ENCODE data around the gene TTC8. TPM values are rescaled to one million over a fixed set of nuclear protein-coding genes. Genes with fewer than 3 reads are reported as not detected.
"Not testable (repeated sequence)": the region's sequence is repeated elsewhere in the genome, so short reads cannot be mapped to it uniquely, and the experiment has no call there.

Gene TTC8
- polyA plus RNA-seq, 3 donors = 2.3 to 3.7 (median 2.7) TPM

DNA sequence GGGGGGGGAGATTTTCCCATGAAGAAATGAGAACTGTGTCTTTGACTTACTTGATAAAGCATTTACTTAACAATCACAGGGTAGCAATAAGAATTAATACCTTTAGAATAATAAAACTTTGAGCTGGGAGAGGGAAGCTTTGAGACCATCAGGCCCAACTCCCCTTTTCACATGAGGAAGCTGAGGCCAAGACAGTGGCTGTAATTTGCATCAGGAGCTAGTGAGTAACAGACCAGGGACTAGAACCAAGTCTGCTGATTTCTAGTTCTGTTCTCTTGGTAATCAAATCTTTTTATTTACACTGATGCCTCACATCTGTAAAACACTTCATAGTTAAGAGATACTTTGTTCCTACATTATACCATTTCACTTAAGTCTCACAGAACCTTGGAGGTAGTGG is 28.7 kb downstream of the TTC8 start:
- Histone ChIP-seq H3K4me1 (ENCODE audit: control insufficient read depth in 1 of 2, insufficient read depth in 2 of 2, low read length in 2 of 2) (peaks cover 0 to 4% of the 10 kb centered on the region in 2 donors), H3K4me3 (replicated peaks in 1 of 3; ENCODE audit: low read depth in 2 of 3, low read length in 3 of 3) (no peak overlapping the region), H3K4me2 (replicated peaks; ENCODE audit: extremely low read depth, low read length, poor library complexity, severe bottlenecking) (no peak overlapping the region), H3K9ac (ENCODE audit: insufficient read depth, low read length, poor library complexity, severe bottlenecking) (no peak overlapping the region), H3K9me3 (replicated peaks in 1 of 2; ENCODE audit: control insufficient read depth in 1 of 2, insufficient read depth in 1 of 2, low read length in 2 of 2) (no peaks in the 10 kb centered on the region), H4K20me1 (ENCODE audit: insufficient read depth, low read length) (no peaks in the 10 kb centered on the region), H3K36me3 (replicated peaks in 1 of 2; ENCODE audit: control insufficient read depth in 1 of 2, insufficient read depth in 2 of 2, low read length in 2 of 2) (no peaks in the 10 kb centered on the region), H3K27ac (ENCODE audit: low read depth in 1 of 2, low read length in 2 of 2) (no peak overlapping the region), H2AFZ (ENCODE audit: insufficient read depth, low read depth, low read length, poor library complexity, severe bottlenecking) (no peak overlapping the region), H3K27me3 (ENCODE audit: control insufficient read depth in 2 of 2, insufficient read depth in 2 of 2, low read length in 2 of 2) (no peaks in the 10 kb centered on the region), H3K79me2 (ENCODE audit: insufficient read depth, low read length) (no peaks in the 10 kb centered on the region)
- Mint-ChIP-seq H3K4me1 (peaks cover 4% of the 10 kb centered on the region), H3K27me3 (ENCODE audit: low read depth in 3 of 3) (no peaks in the 10 kb centered on the region), H3K9me3 (no peaks in the 10 kb centered on the region), H3K4me3 (no peak overlapping the region), H3K27ac (no peak overlapping the region), H3K36me3 (no peaks in the 10 kb centered on the region)
- DNase-seq = no peak
- intact Hi-C loops (cut with micrococcal nuclease) = no loop called here
- TF ChIP-seq, protein P1, sequence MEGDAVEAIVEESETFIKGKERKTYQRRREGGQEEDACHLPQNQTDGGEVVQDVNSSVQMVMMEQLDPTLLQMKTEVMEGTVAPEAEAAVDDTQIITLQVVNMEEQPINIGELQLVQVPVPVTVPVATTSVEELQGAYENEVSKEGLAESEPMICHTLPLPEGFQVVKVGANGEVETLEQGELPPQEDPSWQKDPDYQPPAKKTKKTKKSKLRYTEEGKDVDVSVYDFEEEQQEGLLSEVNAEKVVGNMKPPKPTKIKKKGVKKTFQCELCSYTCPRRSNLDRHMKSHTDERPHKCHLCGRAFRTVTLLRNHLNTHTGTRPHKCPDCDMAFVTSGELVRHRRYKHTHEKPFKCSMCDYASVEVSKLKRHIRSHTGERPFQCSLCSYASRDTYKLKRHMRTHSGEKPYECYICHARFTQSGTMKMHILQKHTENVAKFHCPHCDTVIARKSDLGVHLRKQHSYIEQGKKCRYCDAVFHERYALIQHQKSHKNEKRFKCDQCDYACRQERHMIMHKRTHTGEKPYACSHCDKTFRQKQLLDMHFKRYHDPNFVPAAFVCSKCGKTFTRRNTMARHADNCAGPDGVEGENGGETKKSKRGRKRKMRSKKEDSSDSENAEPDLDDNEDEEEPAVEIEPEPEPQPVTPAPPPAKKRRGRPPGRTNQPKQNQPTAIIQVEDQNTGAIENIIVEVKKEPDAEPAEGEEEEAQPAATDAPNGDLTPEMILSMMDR (IDR thresholded peaks at IDR 0.05) = no peak

DNA sequence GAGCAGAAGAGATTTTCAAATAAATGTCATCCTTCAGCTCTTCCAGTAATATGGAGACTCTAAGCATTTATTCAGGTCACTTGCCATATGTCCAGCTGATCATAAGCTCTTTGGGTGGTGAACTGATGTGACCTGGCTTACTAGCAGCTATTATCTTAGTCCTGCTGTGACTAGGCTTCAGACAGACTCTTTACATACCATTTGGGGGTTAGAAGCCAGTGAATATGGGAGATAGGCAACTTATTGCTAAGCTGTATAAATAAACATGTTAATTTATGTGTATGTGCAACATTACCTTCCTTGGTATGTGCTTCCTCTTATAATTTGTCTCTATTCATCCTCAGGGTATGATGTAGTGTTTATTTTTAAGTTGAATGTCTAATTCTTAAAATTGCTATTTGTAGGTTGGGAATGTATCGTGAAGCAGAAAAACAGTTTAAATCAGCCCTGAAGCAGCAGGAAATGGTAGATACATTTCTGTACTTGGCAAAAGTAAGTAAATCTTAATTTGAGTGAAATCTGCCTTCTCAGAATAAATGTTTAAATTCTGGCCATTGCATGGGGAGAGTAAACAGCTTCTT is 32.4 kb downstream of the TTC8 start:
- Histone ChIP-seq H3K9ac (ENCODE audit: insufficient read depth, low read length, poor library complexity, severe bottlenecking) (no peak overlapping the region), H2AFZ (ENCODE audit: insufficient read depth, low read depth, low read length, poor library complexity, severe bottlenecking) (no peak overlapping the region), H3K79me2 (ENCODE audit: insufficient read depth, low read length) (no peaks in the 10 kb centered on the region), H3K36me3 (replicated peaks in 1 of 2; ENCODE audit: control insufficient read depth in 1 of 2, insufficient read depth in 2 of 2, low read length in 2 of 2) (no peaks in the 10 kb centered on the region), H3K4me2 (replicated peaks; ENCODE audit: extremely low read depth, low read length, poor library complexity, severe bottlenecking) (no peak overlapping the region), H4K20me1 (ENCODE audit: insufficient read depth, low read length) (no peaks in the 10 kb centered on the region), H3K27ac (ENCODE audit: low read depth in 1 of 2, low read length in 2 of 2) (no peak overlapping the region), H3K27me3 (ENCODE audit: control insufficient read depth in 2 of 2, insufficient read depth in 2 of 2, low read length in 2 of 2) (no peaks in the 10 kb centered on the region), H3K4me1 (ENCODE audit: control insufficient read depth in 1 of 2, insufficient read depth in 2 of 2, low read length in 2 of 2) (no peaks in the 10 kb centered on the region), H3K4me3 (replicated peaks in 1 of 3; ENCODE audit: low read depth in 2 of 3, low read length in 3 of 3) (no peak overlapping the region), H3K9me3 (replicated peaks in 1 of 2; ENCODE audit: control insufficient read depth in 1 of 2, insufficient read depth in 1 of 2, low read length in 2 of 2) (no peaks in the 10 kb centered on the region)
- no peaks in the 10 kb centered on the region for H3K4me1 Mint-ChIP-seq
- WGBS (ENCODE audit: insufficient coverage) = 100% methylated on average over 1 of the region's 1 CpG
- intact Hi-C loops (cut with micrococcal nuclease) = no loop called here
- no peak overlapping the region for H3K27ac Mint-ChIP-seq
- no peak overlapping the region for H3K4me3 Mint-ChIP-seq
- peaks cover 0 to 8% of the 10 kb centered on the region in 2 donors for H3K36me3 Mint-ChIP-seq
- no peaks in the 10 kb centered on the region for H3K27me3 Mint-ChIP-seq (ENCODE audit: low read depth in 3 of 3)
- peaks cover 0 to 3% (median 0%) of the 10 kb centered on the region in 7 donors for H3K9me3 Mint-ChIP-seq
- no peak for DNase-seq
- TF ChIP-seq, protein P1 (IDR thresholded peaks at IDR 0.05) = no peak

DNA sequence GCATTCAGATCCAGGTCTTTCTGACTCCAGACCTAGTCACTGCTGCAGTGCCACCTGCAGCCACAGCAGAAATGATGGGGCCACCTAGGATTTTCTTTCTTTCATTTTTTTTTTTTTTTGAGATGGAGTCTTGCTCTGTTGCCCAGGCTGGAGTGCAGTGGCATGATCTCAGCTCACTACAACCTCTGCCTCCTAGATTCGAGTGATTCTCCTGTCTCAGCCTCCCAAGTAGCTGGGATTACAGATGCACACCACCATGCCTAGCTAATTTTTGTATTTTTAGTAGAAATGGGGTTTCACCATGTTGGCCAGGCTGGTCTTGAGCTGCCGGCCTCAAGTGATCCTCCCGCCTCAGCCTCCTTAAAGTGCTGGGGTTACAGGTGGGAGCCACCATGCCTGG is 33.4 kb downstream of the TTC8 start:
- DNase-seq; H4K20me1 ChIP-seq (ENCODE audit: insufficient read depth, low read length); H2AFZ ChIP-seq (ENCODE audit: insufficient read depth, low read depth, low read length, poor library complexity, severe bottlenecking); H3K9me3 Mint-ChIP-seq; H3K4me3 ChIP-seq (replicated peaks in 1 of 3; ENCODE audit: low read depth in 2 of 3, low read length in 3 of 3); intact Hi-C loops (cut with micrococcal nuclease); H3K4me2 ChIP-seq (replicated peaks; ENCODE audit: extremely low read depth, low read length, poor library complexity, severe bottlenecking); H3K4me1 Mint-ChIP-seq; H3K9ac ChIP-seq (ENCODE audit: insufficient read depth, low read length, poor library complexity, severe bottlenecking); H3K36me3 ChIP-seq (replicated peaks in 1 of 2; ENCODE audit: control insufficient read depth in 1 of 2, insufficient read depth in 2 of 2, low read length in 2 of 2); H3K79me2 ChIP-seq (ENCODE audit: insufficient read depth, low read length); H3K27ac ChIP-seq (ENCODE audit: low read depth in 1 of 2, low read length in 2 of 2); H3K36me3 Mint-ChIP-seq; H3K27me3 ChIP-seq (ENCODE audit: control insufficient read depth in 2 of 2, insufficient read depth in 2 of 2, low read length in 2 of 2); H3K27me3 Mint-ChIP-seq (ENCODE audit: low read depth in 3 of 3); H3K27ac Mint-ChIP-seq; H3K4me1 ChIP-seq (ENCODE audit: control insufficient read depth in 1 of 2, insufficient read depth in 2 of 2, low read length in 2 of 2); H3K9me3 ChIP-seq (replicated peaks in 1 of 2; ENCODE audit: control insufficient read depth in 1 of 2, insufficient read depth in 1 of 2, low read length in 2 of 2); H3K4me3 Mint-ChIP-seq: not testable (repeated sequence)
- WGBS (ENCODE audit: insufficient coverage) = 100% methylated on average over 2 of the region's 3 CpGs

Measured in CD14-positive monocyte (primary cell).